Measurements from ENCODE around the gene WDR20. TPM values are rescaled to one million over a fixed set of nuclear protein-coding genes. Genes with fewer than 3 reads are reported as not detected.

WDR20 gene
- total and polyA plus RNA-seq, 2 of the 8 experiments (the other 6 are each of a cell fraction or from before 2014, with no cell fraction given): 11.2 to 26.7 TPM

DNA sequence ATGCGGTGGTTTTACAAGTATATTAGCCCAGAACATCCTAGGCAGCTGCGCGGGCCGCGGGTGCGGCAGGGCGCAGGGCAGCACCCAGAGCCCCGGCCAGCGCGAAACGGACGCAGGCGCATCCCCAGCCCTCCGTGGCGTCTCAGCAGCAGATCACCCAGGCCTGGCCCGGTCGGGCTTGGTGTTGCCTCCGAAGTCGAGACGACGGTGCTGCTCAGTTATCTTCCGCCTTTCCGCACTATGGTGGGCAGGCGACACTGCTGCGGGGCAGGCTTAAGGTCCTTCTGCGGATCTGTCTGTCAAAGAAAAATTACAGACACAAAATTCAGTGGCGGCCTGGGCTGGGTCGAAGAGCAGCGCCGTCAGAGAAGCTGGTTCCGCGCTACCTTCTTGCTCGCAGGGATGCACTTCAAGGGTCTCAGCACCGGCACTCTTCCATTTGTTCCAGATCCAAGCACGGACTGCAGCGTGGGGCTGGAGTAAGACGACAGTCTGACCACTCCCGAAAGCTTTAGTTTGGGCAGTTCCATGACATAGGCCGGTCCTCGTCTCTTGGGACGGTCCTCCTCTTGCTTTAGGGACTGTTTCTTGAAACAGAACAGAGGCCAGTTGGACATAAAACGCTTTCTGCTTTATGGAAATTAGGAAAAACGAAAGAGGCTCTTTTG, 89.5 kb downstream of the WDR20 start (continued):
- TF ChIP-seq CREB1 (IDR thresholded peaks at IDR 0.05): no peak
- TF ChIP-seq, protein P1, sequence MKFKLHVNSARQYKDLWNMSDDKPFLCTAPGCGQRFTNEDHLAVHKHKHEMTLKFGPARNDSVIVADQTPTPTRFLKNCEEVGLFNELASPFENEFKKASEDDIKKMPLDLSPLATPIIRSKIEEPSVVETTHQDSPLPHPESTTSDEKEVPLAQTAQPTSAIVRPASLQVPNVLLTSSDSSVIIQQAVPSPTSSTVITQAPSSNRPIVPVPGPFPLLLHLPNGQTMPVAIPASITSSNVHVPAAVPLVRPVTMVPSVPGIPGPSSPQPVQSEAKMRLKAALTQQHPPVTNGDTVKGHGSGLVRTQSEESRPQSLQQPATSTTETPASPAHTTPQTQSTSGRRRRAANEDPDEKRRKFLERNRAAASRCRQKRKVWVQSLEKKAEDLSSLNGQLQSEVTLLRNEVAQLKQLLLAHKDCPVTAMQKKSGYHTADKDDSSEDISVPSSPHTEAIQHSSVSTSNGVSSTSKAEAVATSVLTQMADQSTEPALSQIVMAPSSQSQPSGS (IDR thresholded peaks at IDR 0.05; ENCODE audit: low read length): no peak
- TF ChIP-seq RXRA (IDR thresholded peaks at IDR 0.05; ENCODE audit: insufficient read depth, low read depth, low read length): no peak
